HG02798 (cell line): ENCODE data around the gene PRSS56.

Experiments
- ATAC-seq: cut with Tn5 transposase; IDR thresholded peaks from one replicate; pipeline ENCODE4 v1.9.1; 2021; ENCODE audit warnings: mild to moderate bottlenecking; ENCODE audit not compliant: unreplicated experiment, poor library complexity

PRSS56 gene

GRCh38 chr2:232519581-232520438 lies at the start of gene PRSS56:
Gene PRSS56, plus strand, starts transcription at chr2:232520388. Its CDS starts 211 bp downstream, at chr2:232520599.
- ATAC-seq = no peak

- no peak for ATAC-seq
Observed at GRCh38 chr2:232473467-232473890, 46.7 kb upstream of the PRSS56 start.

- no peak for ATAC-seq
Observed at GRCh38 chr2:232476045-232476444, 44.1 kb upstream of the PRSS56 start.

- ATAC-seq = no peak
Observed at GRCh38 chr2:232476791-232477190, 43.4 kb upstream of the PRSS56 start.

- ATAC-seq = no peak
Observed at GRCh38 chr2:232477751-232478510, 42.3 kb upstream of the PRSS56 start.

- no peak for ATAC-seq
Observed at GRCh38 chr2:232478571-232479340, 41.4 kb upstream of the PRSS56 start.

- no peak for ATAC-seq
Observed at GRCh38 chr2:232479341-232480200, 40.6 kb upstream of the PRSS56 start.

GRCh38 chr2:232480201-232481190 lies 39.7 kb upstream of the PRSS56 start:
- ATAC-seq = no peak

GRCh38 chr2:232481322-232482140 lies 38.7 kb upstream of the PRSS56 start:
- ATAC-seq = no peak

- ATAC-seq = no peak
Observed at GRCh38 chr2:232482301-232483238, 37.6 kb upstream of the PRSS56 start.

GRCh38 chr2:232483311-232483922 lies 36.8 kb upstream of the PRSS56 start:
- ATAC-seq = no peak

- no peak for ATAC-seq
Observed at GRCh38 chr2:232483923-232484627, 36.1 kb upstream of the PRSS56 start.

- no peak for ATAC-seq
Observed at GRCh38 chr2:232484628-232485347, 35.4 kb upstream of the PRSS56 start.

- ATAC-seq = no peak
Observed at GRCh38 chr2:232485348-232485756, 34.8 kb upstream of the PRSS56 start.
